Sigmoid colon (tissue), 7 donors: Measurements from ENCODE around the gene STEAP1B. TPM values are rescaled to one million over a fixed set of nuclear protein-coding genes. Genes with fewer than 3 reads are reported as not detected.

Experiments used
- DNase-seq: peaks from one replicate; pipeline ENCODE4 v3.0.0-alpha.2; 2019
- H3K27ac ChIP-seq, 4 donors: fragments of 200-600 bp; sonication (generic); one replicate each; pipeline ENCODE4 v1.5.1; 2016 to 2019; ENCODE audit warnings: mild to moderate bottlenecking in 1 of 4
- H3K27me3 ChIP-seq, 3 donors: fragments of 200-600 bp; sonication (generic); one replicate each; pipeline ENCODE4 v1.5.1; 2019; ENCODE audit warnings: mild to moderate bottlenecking in 1 of 3
- H3K36me3 ChIP-seq, 4 donors: fragments of 200-600 bp; sonication (generic); one replicate each; pipeline ENCODE4 v1.5.1; 2016 to 2019
- H3K4me1 ChIP-seq, 4 donors: fragments of 200-600 bp; sonication (generic); one replicate each; pipeline ENCODE4 v1.5.1; 2017 to 2019
- H3K4me3 ChIP-seq, 4 donors: fragments of 200-600 bp; sonication (generic); one replicate each; pipeline ENCODE4 v1.5.1; 2017 to 2019; ENCODE audit warnings: mild to moderate bottlenecking in 2 of 4, moderate library complexity in 1 of 4
- H3K9me3 ChIP-seq, 4 donors: fragments of 200-600 bp in 3 of 4; sonication (generic) in 3 of 4; one replicate each; pipeline versions ENCODE4 v1.5.1 to v1.6.1; 2013 to 2019
- EP300 ChIP-seq, 4 donors: sonication (generic); formaldehyde crosslinking; IDR thresholded peaks; one replicate each; pipeline ENCODE4 v1.6.1; 2017; ENCODE audit warnings: antibody characterized with exemption in 4 of 4
- POLR2A ChIP-seq, 2 donors: fragments of 450-650 bp; IDR thresholded peaks; one replicate each; pipeline ENCODE4 v1.6.1; 2016; ENCODE audit warnings: antibody characterized with exemption in 2 of 2, mild to moderate bottlenecking in 2 of 2, moderate library complexity in 2 of 2
- POLR2AphosphoS5 ChIP-seq, 4 donors: sonication (generic); formaldehyde crosslinking; IDR thresholded peaks; one replicate each; pipeline ENCODE4 v1.6.1; 2017; ENCODE audit warnings: antibody characterized with exemption in 4 of 4
- WGBS, 2 donors: extraction: QIAGEN DNeasy Blood & Tissue Kit; methylation state at CpG; one replicate each; pipeline ENCODE4 v1.1.7; 2013; 5-methylcytosine and 5-hydroxymethylcytosine counted together
- intact Hi-C: fragments of 100-400 bp; cut with DNase I; formaldehyde crosslinking; loops from one replicate; pipeline ENCODE4 v1.15.1; 2023
- polyA plus RNA-seq, 3 donors: library from polyadenylated mRNA; stranded (reverse); fragments of 200-250 nt; gene quantifications; one replicate each; pipeline ENCODE4 v1.2.3, GENCODE V29; 2013
- total RNA-seq, 4 donors: library from RNA; depleted of rRNA; stranded (reverse); fragments of >200 nt; gene quantifications; one replicate each; pipeline ENCODE4 v1.1.0, GENCODE V29; 2016
- TF ChIP-seq, protein P1 (sequence below), 4 experiments: fragments of 450-650 bp in 3 of 4; fragments of 200-600 bp in 1 of 4; IDR thresholded peaks; one replicate each; pipeline ENCODE4 v1.5.1; 2016 to 2019; ENCODE audit warnings: antibody characterized with exemption in 4 of 4, mild to moderate bottlenecking in 3 of 4, moderate library complexity in 2 of 4
- donor health status: healthy with polysubstance abuse.
- donor health status: Bipolar disorder and iron deficiency.
- donor health status: healthy.

The STEAP1B gene
- total and polyA plus RNA-seq, 7 donors: 0.33 to 2.1 (median 1.3) TPM; not detected in 1

DNA sequence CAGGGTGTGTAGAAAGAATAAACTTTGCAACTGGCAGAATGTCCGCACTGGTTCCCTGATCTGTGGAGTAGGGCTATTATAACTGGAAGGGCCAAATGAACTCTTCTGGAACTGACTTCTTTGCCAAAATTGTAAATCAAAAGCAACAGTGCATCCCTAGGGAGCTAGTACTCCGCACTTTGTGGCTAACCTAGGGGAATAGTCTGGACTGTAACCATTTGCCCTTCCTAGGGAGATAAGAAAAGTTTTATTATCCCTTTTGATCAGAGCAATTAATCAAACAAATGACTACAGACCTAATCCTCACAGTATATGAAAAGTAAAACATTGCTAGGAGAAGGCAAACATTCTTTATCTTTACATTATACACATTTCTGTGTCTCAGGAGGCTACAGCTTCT, 45.5 kb upstream of the STEAP1B start:
- DNase-seq: no peak
- Histone ChIP-seq H3K27me3 (peaks cover 4 to 64% (median 14%) of the 10 kb centered on the region in 3 donors), H3K36me3 (no peaks in the 10 kb centered on the region), H3K4me1 (peaks cover 0 to 11% (median 10%) of the 10 kb centered on the region in 4 donors), H3K9me3 (no peaks in the 10 kb centered on the region), H3K27ac (no peak overlapping the region), H3K4me3 (no peak overlapping the region)
- intact Hi-C loops: no loop called here
- TF ChIP-seq, protein P1, sequence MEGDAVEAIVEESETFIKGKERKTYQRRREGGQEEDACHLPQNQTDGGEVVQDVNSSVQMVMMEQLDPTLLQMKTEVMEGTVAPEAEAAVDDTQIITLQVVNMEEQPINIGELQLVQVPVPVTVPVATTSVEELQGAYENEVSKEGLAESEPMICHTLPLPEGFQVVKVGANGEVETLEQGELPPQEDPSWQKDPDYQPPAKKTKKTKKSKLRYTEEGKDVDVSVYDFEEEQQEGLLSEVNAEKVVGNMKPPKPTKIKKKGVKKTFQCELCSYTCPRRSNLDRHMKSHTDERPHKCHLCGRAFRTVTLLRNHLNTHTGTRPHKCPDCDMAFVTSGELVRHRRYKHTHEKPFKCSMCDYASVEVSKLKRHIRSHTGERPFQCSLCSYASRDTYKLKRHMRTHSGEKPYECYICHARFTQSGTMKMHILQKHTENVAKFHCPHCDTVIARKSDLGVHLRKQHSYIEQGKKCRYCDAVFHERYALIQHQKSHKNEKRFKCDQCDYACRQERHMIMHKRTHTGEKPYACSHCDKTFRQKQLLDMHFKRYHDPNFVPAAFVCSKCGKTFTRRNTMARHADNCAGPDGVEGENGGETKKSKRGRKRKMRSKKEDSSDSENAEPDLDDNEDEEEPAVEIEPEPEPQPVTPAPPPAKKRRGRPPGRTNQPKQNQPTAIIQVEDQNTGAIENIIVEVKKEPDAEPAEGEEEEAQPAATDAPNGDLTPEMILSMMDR (IDR thresholded peaks at IDR 0.05): no peak
- no peak for TF ChIP-seq EP300 (IDR thresholded peaks at IDR 0.05)
- no peak for TF ChIP-seq POLR2A (IDR thresholded peaks at IDR 0.05)
- WGBS, 2 donors: 62 to 73% methylated on average over 2 of the region's 2 CpGs

DNA sequence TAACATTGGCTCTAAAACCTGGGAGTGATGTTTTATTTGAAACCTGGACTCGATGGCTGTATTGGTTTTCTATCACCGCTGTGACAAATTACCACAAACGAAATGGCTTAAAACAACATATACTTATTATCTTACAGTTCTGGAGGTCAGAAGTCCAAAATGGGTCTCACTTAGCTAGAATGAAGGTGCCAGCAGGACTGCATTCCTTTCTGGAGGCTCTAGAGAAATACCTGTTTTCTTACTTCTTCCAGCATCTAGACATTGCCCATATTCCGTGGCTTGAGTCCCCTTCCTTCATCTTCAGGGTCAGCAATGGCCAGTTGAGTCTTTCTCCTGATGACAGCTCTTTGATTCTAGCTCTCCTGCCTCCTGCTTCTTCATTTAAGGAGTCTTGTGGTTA, 44.3 kb upstream of the STEAP1B start:
- no peaks in the 10 kb centered on the region for H3K36me3 ChIP-seq
- no peak overlapping the region for H3K27ac ChIP-seq
- no peak for TF ChIP-seq POLR2AphosphoS5 (IDR thresholded peaks at IDR 0.05)
- no peak for TF ChIP-seq EP300 (IDR thresholded peaks at IDR 0.05)
- TF ChIP-seq POLR2A (IDR thresholded peaks at IDR 0.05): no peak
- TF ChIP-seq, protein P1 (IDR thresholded peaks at IDR 0.05): no peak
- DNase-seq: no peak
- peaks cover 0 to 53% (median 1%) of the 10 kb centered on the region in 3 donors for H3K27me3 ChIP-seq
- no peaks in the 10 kb centered on the region for H3K4me1 ChIP-seq
- H3K4me3 ChIP-seq: no peak overlapping the region
- intact Hi-C loops: no loop called here
- H3K9me3 ChIP-seq: no peaks in the 10 kb centered on the region
- WGBS, 2 donors: 57 to 87% methylated on average over 4 of the region's 4 CpGs

DNA sequence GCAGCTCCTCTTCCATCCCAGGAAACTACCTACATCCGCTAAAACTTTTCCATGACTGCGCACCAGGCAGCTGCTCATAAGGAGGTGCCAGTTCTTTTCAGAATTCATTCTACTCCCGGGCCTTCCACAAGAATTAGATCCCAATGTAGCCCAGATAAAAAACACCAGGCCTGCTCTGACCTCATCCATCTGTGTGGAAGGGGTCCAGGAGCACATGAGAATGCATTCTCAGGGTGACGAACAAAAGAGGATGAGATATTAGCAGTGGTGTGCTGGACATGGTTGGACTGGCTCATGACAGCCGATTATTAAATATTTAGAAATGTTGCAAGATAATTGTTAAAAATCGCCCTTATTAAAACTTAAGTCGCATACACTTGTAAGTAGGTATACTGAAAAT, 43.2 kb upstream of the STEAP1B start:
- peaks cover 0 to 47% (median 0%) of the 10 kb centered on the region in 3 donors for H3K27me3 ChIP-seq
- no peak for DNase-seq

DNA sequence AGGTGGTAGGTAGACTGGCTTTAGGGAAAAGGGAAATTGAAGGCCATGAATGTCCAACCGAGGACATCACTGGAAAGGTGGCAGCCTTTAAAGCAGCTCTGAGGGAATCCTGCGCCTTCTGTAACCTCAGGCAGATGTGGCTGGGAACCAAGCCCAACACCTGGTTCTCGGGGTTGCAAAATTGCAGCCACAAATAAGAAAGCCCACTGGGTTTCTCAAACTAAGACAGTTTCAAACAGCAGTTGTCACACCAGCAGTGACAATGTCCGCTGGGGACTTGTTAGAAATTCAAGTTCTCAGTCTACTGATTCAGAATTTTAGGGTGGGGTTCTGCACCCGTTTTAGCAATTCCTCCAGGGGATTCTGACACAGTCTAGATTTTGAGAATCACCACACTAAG, 42.7 kb upstream of the STEAP1B start:
- H3K9me3 ChIP-seq: no peaks in the 10 kb centered on the region
- no peaks in the 10 kb centered on the region for H3K4me1 ChIP-seq
- peaks cover 0 to 42% (median 0%) of the 10 kb centered on the region in 3 donors for H3K27me3 ChIP-seq
- TF ChIP-seq, protein P1 (IDR thresholded peaks at IDR 0.05): no peak
- no peak for TF ChIP-seq POLR2AphosphoS5 (IDR thresholded peaks at IDR 0.05)
- no peak for TF ChIP-seq EP300 (IDR thresholded peaks at IDR 0.05)
- no peak for TF ChIP-seq POLR2A (IDR thresholded peaks at IDR 0.05)
- H3K36me3 ChIP-seq: no peaks in the 10 kb centered on the region
- WGBS, 2 donors: 81 to 85% methylated on average over 5 of the region's 5 CpGs
- no peak overlapping the region for H3K4me3 ChIP-seq
- H3K27ac ChIP-seq: no peak overlapping the region
- no peak for DNase-seq
- intact Hi-C loops: no loop called here

More for the DNA sequence above, 43.2 kb upstream of the STEAP1B start:
- intact Hi-C loops: no loop called here
- H3K4me1 ChIP-seq: no peaks in the 10 kb centered on the region
- 88 to 90% methylated on average over 7 of the region's 7 CpGs for WGBS, 2 donors
- TF ChIP-seq POLR2A (IDR thresholded peaks at IDR 0.05) (no peak), POLR2AphosphoS5 (IDR thresholded peaks at IDR 0.05) (no peak), EP300 (IDR thresholded peaks at IDR 0.05) (no peak)
- TF ChIP-seq, protein P1 (IDR thresholded peaks at IDR 0.05): no peak
- H3K9me3 ChIP-seq: no peaks in the 10 kb centered on the region
- no peak overlapping the region for H3K27ac ChIP-seq
- no peak overlapping the region for H3K4me3 ChIP-seq
- no peaks in the 10 kb centered on the region for H3K36me3 ChIP-seq

DNA sequence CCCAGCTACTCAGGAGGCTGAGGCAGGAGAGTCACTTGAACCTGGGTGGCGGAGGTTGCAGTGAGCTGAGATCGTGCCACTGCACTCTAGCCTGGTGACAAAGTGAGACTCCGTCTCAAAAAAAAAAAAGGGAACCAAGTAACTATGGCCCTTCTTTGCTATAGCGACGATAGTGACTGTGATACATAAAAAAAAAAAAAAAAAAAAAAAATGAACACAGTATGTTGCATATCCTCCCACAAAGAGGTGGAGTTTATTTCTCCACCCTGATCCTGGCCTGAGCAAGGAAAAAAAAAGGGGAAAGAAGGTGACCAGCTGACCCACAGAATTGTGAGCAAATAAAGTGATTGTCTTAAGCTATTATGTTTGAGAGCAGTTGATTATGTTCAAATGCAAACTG, 42.3 kb upstream of the STEAP1B start:
- Histone ChIP-seq H3K27me3 (peaks cover 0 to 38% (median 0%) of the 10 kb centered on the region in 3 donors), H3K4me1 (no peaks in the 10 kb centered on the region), H3K27ac (no peak overlapping the region), H3K9me3 (no peaks in the 10 kb centered on the region), H3K36me3 (no peaks in the 10 kb centered on the region), H3K4me3 (no peak overlapping the region)
- TF ChIP-seq POLR2A (IDR thresholded peaks at IDR 0.05): no peak
- intact Hi-C loops: no loop called here
- no peak for DNase-seq
- 85 to 90% methylated on average over 5 of the region's 5 CpGs for WGBS, 2 donors
